GM21786 (cell line): Measurements from ENCODE around the gene PCYT1A.

ENCODE experiments used
- ATAC-seq: cut with Tn5 transposase; IDR thresholded peaks from one replicate; pipeline ENCODE4 v1.9.1; 2021; ENCODE audit not compliant: unreplicated experiment

PCYT1A gene

GRCh38 chr3:196238612-196239560, 48.6 kb downstream of the PCYT1A start:
- no peak for ATAC-seq

DNA sequence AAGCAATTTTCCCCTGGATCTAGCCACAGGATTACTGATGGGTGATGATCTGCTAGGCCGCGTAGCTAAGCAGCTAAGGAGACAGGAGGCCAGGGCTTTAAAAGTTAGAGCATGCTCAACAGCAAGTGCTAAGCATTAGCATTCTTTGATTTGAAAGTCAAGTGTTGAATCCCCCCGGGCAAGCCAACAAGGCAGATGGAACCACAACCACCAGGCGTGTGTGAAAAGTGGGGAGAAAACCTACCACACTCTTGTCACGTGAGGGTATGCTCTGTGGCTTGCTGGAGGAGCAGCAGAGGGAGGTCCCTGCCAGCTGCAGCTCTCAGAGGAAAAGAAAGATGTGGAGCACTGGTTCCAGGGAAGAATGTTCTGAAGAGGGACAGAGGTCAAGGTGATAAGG, 50.3 kb downstream of the PCYT1A start:
- no peak for ATAC-seq

GRCh38 chr3:196236223-196236622, 51.3 kb downstream of the PCYT1A start:
- ATAC-seq = no peak

- no peak for ATAC-seq
Observed at GRCh38 chr3:196235452-196236122, 51.9 kb downstream of the PCYT1A start.

GRCh38 chr3:196232882-196233251, 54.7 kb downstream of the PCYT1A start:
- ATAC-seq = no peak

DNA sequence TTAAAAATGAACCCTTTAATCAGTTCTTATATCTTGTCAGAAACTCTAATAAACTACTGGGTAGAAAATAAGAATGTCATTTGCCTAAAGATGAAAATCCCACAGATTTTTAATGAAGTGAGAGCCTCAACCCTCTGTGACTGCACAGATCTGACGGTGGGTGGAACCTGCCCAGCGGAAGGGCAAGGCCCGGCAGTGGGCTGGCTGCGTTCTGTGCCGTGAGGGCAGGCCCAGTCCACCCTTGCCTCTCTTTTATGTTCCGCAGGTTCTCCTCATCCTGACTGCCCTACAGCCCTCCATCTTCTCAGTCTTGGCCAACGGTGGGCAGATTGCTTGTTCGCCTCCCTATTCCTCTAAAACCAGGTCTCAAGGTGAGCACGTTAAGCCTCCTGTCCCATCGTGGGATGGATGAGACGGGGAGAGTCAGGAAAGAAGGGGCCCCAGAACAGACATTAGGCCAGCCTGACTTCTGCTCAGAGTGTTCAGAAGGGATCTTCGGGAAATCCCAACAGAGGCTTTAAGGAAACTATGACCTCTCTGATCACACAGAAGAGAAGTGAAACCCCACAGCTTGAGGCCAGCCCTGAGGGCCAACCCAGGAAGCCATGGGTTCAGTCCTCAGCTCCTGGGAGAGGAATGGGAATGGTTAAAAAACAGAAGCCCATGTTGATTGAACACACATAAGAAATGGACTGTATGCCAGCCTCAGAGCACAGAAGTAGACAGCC, 55.2 kb downstream of the PCYT1A start:
- ATAC-seq = peak; percentile 46

DNA sequence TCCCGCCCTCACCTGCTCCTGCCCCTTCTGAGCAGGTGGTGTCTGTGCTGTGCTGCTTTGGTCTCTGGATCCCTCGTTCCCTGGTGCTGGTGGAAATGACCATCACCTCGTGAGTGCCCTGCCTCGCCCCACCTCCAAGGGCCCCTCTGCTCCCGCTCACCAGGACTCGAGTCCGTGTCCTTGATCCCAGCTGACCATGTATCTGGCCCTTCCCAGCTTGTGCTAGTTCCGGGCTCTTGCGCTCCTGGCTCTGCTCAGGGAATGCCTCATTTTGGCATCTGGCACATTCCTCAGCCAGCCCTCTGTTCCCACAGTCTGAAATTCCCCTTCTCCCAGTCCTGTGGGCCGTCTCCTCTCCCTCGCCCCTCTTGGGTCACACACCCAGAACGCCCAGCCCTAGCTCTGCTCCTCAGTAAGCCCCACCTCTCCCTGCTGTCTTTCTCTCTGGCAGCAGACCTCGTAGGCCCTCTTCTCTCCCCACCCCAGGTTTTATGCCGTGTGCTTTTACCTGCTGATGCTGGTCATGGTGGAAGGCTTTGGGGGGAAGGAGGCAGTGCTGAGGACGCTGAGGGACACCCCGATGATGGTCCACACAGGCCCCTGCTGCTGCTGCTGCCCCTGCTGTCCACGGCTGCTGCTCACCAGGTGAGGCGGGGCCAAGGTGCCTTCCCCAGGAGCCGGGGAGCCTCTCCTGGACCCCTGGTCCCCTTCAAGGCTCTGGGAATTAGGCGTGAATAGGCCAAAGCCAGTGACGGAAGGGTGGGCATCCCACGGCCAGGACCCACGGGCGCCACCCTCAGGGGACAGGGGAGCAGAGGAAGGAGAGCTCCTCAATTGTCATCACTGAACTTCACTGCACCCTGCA, 59.7 kb downstream of the PCYT1A start:
- ATAC-seq = no peak

- ATAC-seq = no peak
Observed at GRCh38 chr3:196227121-196227561, 60.4 kb downstream of the PCYT1A start.

DNA sequence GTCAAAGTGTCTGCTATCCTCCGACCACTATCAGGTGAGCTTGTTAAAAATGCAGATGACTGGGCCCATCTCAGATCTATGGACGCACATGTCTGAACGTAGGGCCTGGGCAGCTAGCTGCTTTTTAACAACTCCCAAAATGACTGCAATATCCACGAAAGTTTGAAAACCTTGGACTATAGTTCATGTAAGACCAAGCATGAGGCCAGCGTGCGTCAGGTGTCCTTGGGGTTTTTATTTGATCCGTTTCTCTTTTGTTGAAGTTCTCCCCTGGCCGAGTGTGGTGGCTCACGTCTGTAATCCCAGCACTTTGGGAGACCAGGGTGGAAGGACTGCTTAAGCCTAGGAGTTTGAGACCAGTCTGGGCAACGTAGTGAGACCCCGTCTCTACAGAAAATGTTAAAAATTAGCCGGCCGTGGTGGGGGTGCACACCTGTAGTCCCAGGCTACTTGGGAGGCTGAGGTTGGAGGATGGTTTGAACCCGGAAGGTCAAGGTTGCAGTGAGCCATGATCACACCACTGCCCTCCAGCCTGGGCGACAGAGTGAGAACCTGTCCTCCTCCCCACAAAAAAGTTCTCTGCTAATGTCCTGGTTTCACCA, 61.7 kb downstream of the PCYT1A start:
- ATAC-seq = no peak

DNA sequence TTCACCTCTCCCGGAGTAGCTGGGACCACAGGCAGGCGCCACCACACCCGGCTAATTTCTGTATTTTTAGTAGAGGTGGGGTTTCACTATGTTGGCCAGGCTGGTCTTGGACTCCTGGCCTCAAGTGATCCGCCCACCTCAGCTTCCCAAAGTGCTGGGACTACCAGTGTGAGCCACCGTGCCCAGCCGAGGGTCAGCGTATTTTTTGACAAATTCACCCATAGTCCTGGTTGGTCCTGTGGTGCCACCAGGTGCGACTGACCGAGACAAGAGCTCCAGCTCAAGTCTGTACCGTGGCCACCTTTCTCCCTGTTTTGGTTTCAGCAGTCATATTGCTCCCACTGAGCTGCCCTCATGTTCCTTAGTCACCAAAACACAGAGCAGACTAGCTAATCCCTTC, 62.4 kb downstream of the PCYT1A start:
- ATAC-seq = no peak

DNA sequence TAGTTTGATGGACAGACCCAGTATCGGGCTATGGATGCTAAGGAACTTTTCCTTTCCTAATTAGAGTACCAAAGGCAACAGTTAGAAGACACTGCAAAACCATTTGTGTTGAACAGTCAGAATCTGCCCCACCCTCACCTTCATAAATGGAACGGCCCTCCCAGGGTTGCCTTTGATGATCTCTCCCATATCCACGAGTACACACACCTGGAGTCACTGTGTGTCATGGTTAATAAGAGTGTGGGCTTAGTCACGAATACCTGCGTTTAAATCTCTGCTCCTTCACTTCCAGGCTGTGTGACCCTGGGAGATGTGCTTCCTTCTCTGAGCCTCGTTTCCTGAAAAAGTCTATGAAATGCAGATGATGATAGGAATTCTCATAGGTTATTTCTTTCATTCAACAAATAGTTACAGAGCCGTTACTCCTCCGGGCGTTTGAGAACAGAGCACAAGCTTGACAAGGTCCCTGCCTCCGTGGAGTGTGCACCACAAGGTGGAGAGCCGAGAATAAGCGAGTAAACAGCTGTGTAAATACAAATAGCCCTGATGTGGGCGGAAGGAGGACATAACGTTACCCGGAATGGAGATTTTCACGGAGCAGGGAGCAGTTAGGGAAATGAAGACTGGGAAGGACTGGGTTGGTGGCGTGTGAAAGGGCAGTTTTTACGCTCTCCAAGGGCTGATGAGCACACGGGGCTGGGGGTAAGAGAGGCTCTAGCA, 64.5 kb downstream of the PCYT1A start:
- no peak for ATAC-seq

- ATAC-seq = no peak
Observed at GRCh38 chr3:196220991-196221390, 66.5 kb downstream of the PCYT1A start.

- ATAC-seq = no peak
Observed at GRCh38 chr3:196220587-196220986, 66.9 kb downstream of the PCYT1A start.

DNA sequence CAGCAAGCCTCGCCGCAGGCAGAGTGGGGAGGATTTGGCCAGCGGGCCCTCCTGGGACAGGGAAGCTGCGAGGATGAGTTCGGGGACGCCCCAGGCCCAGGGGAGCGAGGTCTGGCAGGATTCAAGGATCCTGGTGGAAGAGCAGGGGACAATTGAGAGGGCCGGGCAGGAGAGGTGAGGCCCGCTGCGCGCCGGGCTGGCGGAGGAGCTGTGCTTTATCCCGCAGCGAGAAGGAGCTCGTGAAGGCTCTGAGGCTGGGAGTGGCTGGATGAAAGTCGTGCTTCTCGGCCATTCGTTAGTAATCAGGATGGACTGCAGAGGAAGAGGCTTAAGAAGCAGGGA, 67.6 kb downstream of the PCYT1A start:
- no peak for ATAC-seq

DNA sequence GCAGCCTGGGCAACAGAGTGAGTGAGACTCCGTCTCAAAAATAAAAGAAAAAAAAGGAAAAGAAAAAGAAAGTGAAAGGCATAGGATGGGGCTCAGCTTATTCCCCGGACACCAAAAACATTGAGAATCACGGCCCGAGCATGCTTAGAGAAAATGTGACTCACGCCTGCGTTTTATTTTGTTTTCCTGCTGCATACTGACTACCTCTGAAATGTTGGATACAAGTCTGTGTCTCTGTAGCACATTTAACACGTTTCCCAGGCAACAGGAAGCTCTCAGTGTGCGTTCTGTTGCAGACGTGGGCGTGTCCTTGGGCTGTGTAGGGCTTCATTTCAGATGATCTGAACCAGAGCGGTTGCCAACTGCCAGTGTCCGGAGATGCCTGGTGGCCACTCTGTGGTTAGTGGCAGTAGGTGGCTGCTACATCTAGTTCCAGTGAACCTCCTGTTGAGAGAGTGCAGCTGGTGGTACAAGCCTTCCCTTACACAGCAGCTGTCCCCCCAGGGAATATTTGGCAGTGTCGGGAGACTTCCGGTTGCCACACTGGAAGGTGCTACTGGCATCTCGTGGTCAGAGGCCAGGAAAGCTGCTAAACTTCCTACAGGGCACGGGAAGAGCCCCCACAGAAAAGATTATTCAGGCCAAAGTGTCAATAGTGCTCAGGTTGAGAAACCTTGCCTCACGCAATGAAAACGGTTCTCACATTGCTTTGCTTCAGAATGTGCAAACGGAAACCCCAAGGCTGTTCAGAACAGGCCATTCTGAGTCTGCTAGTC, 68.1 kb downstream of the PCYT1A start:
- peak; percentile 85 for ATAC-seq

DNA sequence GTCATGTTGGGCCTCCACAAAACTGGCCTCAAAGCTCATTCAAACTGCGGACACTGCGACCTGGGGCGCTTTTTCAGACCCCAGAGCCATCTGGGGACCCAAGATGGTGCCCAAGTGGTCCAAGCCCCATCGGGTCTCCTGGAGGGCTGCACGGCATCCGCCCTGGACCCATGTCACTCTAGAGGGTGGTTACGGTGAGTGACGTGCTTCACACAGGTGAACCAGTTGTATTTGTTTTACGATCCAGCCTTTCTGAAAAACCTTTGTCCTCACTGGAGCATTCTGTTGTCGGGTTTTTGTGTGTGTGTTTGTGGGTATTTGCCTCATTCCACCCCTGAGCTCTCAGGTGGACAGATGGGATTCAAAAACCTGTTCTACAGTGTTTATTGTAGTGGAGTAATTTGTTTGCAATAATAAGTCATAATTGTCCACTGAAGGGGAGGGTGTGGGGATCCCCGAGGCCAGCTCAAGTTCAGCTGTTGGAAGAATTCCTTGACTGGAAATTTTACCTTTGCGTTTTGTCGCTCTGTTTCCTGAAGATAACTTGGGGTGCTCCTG, 69.3 kb downstream of the PCYT1A start:
- no peak for ATAC-seq

- ATAC-seq = no peak
Observed at GRCh38 chr3:196217307-196218154, 70.0 kb downstream of the PCYT1A start.
